Keratinocyte (primary cell): ENCODE results near the gene ZNF441. TPM values are rescaled to one million over a fixed set of nuclear protein-coding genes. Genes with fewer than 3 reads are reported as not detected.

Source experiments
- DNase-seq: peaks from one replicate; pipeline ENCODE4 v3.0.0-alpha.2; 2011; ENCODE audit warnings: low read depth, missing footprints, low spot score
- FAIRE-seq: peaks from 2 replicates; lab custom pipeline; 2011; peaks lifted over from hg19 to GRCh38; lab: Jason Lieb, UNC
- H2AFZ ChIP-seq: 2 replicates; pipeline ENCODE4 v1.6.0; 2012; ENCODE audit warnings: low read length, control low read depth, inconsistent platforms; ENCODE audit not compliant: control insufficient read depth
- H3K27ac ChIP-seq: 2 replicates; pipeline ENCODE4 v1.5.1; 2011; ENCODE audit warnings: low read length; ENCODE audit not compliant: control insufficient read depth, insufficient read depth
- H3K27me3 ChIP-seq: 3 replicates; pipeline ENCODE4 v1.6.0; 2011; ENCODE audit warnings: low read length; ENCODE audit not compliant: control insufficient read depth, insufficient read depth; ENCODE audit errors: extremely low read depth
- H3K36me3 ChIP-seq, 2 experiments: 2 replicates in 1 of 2; 3 replicates in 1 of 2; pipeline ENCODE4 v1.5.1; 2011; ENCODE audit warnings: low read length in 2 of 2, mild to moderate bottlenecking in 1 of 2; ENCODE audit not compliant: control insufficient read depth in 2 of 2, insufficient read depth in 2 of 2; ENCODE audit errors: extremely low read depth in 1 of 2
- H3K4me1 ChIP-seq: 3 replicates; pipeline ENCODE4 v1.5.1; 2011; ENCODE audit warnings: low read length; ENCODE audit not compliant: control insufficient read depth, insufficient read depth; ENCODE audit errors: extremely low read depth
- H3K4me2 ChIP-seq: 3 replicates; pipeline ENCODE4 v1.6.0; 2011; ENCODE audit warnings: low read depth, low read length; ENCODE audit not compliant: control insufficient read depth, insufficient read depth; ENCODE audit errors: extremely low read depth
- H3K4me3 ChIP-seq, 3 experiments: fragments of 200-600 bp in 1 of 3; sonication (generic) in 1 of 3; 2 replicates in 2 of 3; 3 replicates in 1 of 3; pipeline ENCODE4 v1.5.1; 2011 to 2016; ENCODE audit warnings: low read length in 3 of 3, mild to moderate bottlenecking in 3 of 3, control low read depth in 2 of 3, inconsistent platforms in 1 of 3, low read depth in 1 of 3, mixed read lengths in 1 of 3, mixed run types in 1 of 3, moderate library complexity in 1 of 3; ENCODE audit not compliant: control insufficient read depth in 2 of 3, insufficient read depth in 2 of 3; ENCODE audit errors: extremely low read depth in 1 of 3
- H3K79me2 ChIP-seq: 2 replicates; pipeline ENCODE4 v1.6.0; 2012; ENCODE audit warnings: low read length; ENCODE audit not compliant: control insufficient read depth, insufficient read depth
- H3K9ac ChIP-seq: 3 replicates; pipeline ENCODE4 v1.6.0; 2011; ENCODE audit warnings: low read length; ENCODE audit not compliant: control insufficient read depth, insufficient read depth; ENCODE audit errors: extremely low read depth
- H3K9me1 ChIP-seq: 3 replicates; pipeline ENCODE4 v1.6.0; 2011; ENCODE audit warnings: low read length; ENCODE audit not compliant: control insufficient read depth, insufficient read depth; ENCODE audit errors: extremely low read depth
- H3K9me3 ChIP-seq: 2 replicates; pipeline ENCODE4 v1.5.1; 2012; ENCODE audit warnings: low read depth, low read length; ENCODE audit not compliant: control insufficient read depth
- H4K20me1 ChIP-seq: 3 replicates; pipeline ENCODE4 v1.6.0; 2011; ENCODE audit warnings: low read length; ENCODE audit not compliant: control insufficient read depth, insufficient read depth; ENCODE audit errors: extremely low read depth
- EZH2 ChIP-seq: IDR thresholded peaks from one replicate; pipeline ENCODE4 v1.6.1; 2012; ENCODE audit warnings: inconsistent platforms, mild to moderate bottlenecking, low read length, moderate library complexity
- dilution Hi-C: fragments of 300-500 bp; cut with MboI; formaldehyde crosslinking; loops from one replicate; pipeline ENCODE4 v1.7.0; 2020; ENCODE audit warnings: low sequenced_read_pairs; ENCODE audit not compliant: extremely low pct_ligation_motif_present
- polyA plus RNA-seq, 5 experiments: library from polyadenylated mRNA; depleted of rRNA in 3 of 5; stranded (reverse) in 3 of 5; stranded (forward) in 1 of 5; unstranded in 1 of 5; fragments of >200 nt; gene quantifications; 1 replicate in 1 of 5; 2 replicates in 3 of 5; 3 replicates in 1 of 5; pipeline versions ENCODE4 v1.2.1 to v1.2.3, GENCODE V29; 2011 to 2012; ENCODE audit warnings: missing spikeins in 2 of 5, low read depth in 1 of 5, low replicate concordance in 1 of 5
- TF ChIP-seq, protein P1 (sequence below), 3 experiments: IDR thresholded peaks in 1 of 3; conservative IDR thresholded peaks in 1 of 3; optimal IDR thresholded peaks in 1 of 3; 2 replicates in 2 of 3; 3 replicates in 1 of 3; pipeline versions ENCODE3 to v1.5.1; 2011; ENCODE audit warnings: low read length in 3 of 3, mild to moderate bottlenecking in 3 of 3, moderate library complexity in 2 of 3, control low read depth in 1 of 3, inconsistent platforms in 1 of 3; ENCODE audit not compliant: insufficient read depth in 2 of 3; ENCODE audit errors: extremely low read depth in 1 of 3

The ZNF441 gene
- polyA plus RNA-seq, 1 donor (not counting 4 experiments of a cell fraction or from before 2014, with no cell fraction given): 3.1 TPM

GRCh38 chr19:11797491-11797890 lies 30.7 kb downstream of the ZNF441 start:
- Histone ChIP-seq H3K4me3 (no peak overlapping the region), H3K27ac (no peak overlapping the region), H4K20me1 (no peaks in the 10 kb centered on the region), H3K36me3 (no peaks in the 10 kb centered on the region), H2AFZ (no peak overlapping the region), H3K9ac (no peak overlapping the region), H3K9me1 (no peaks in the 10 kb centered on the region), H3K9me3 (no peaks in the 10 kb centered on the region), H3K4me2 (peak overlapping the region; percentile 90), H3K4me1 (peaks cover 9% of the 10 kb centered on the region), H3K79me2 (no peaks in the 10 kb centered on the region), H3K27me3 (no peaks in the 10 kb centered on the region)
- FAIRE-seq: peak; percentile 80
- peak; percentile 66 for DNase-seq
- dilution Hi-C loops: no loop called here
- TF ChIP-seq EZH2: no peak
- TF ChIP-seq, protein P1, sequence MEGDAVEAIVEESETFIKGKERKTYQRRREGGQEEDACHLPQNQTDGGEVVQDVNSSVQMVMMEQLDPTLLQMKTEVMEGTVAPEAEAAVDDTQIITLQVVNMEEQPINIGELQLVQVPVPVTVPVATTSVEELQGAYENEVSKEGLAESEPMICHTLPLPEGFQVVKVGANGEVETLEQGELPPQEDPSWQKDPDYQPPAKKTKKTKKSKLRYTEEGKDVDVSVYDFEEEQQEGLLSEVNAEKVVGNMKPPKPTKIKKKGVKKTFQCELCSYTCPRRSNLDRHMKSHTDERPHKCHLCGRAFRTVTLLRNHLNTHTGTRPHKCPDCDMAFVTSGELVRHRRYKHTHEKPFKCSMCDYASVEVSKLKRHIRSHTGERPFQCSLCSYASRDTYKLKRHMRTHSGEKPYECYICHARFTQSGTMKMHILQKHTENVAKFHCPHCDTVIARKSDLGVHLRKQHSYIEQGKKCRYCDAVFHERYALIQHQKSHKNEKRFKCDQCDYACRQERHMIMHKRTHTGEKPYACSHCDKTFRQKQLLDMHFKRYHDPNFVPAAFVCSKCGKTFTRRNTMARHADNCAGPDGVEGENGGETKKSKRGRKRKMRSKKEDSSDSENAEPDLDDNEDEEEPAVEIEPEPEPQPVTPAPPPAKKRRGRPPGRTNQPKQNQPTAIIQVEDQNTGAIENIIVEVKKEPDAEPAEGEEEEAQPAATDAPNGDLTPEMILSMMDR (optimal IDR thresholded peaks at IDR 0.05 in 1 of 3, IDR thresholded peaks at IDR 0.05 in 1 of 3, conservative IDR thresholded peaks at IDR 0.05 in 1 of 3; ENCODE audit: extremely low read depth in 1 of 3, insufficient read depth in 2 of 3, low read length in 3 of 3): peak; percentile 86 to 91 (median 87)

- Histone ChIP-seq H3K9me1 (no peaks in the 10 kb centered on the region), H3K36me3 (no peaks in the 10 kb centered on the region), H3K4me3 (peak within 1 kb of the TSS; percentile 52 to 80 (median 78)), H2AFZ (peak within 1 kb of the TSS; percentile 97), H3K79me2 (no peaks in the 10 kb centered on the region), H3K4me1 (peaks cover 9% of the 10 kb centered on the region), H3K9ac (peak within 1 kb of the TSS; percentile 75), H3K4me2 (peak within 1 kb of the TSS; percentile 90), H3K9me3 (no peaks in the 10 kb centered on the region), H3K27ac (no peak within 1 kb of the TSS), H4K20me1 (no peaks in the 10 kb centered on the region), H3K27me3 (no peaks in the 10 kb centered on the region)
- dilution Hi-C loops: no loop called here
- no peak for TF ChIP-seq EZH2
- TF ChIP-seq, protein P1 (optimal IDR thresholded peaks at IDR 0.05 in 1 of 3, IDR thresholded peaks at IDR 0.05 in 1 of 3, conservative IDR thresholded peaks at IDR 0.05 in 1 of 3; ENCODE audit: extremely low read depth in 1 of 3, insufficient read depth in 2 of 3, low read length in 3 of 3): peak in 2 of 3 experiments; percentile 22 to 25
- no peak for DNase-seq
- FAIRE-seq: peak; percentile 44
Measured at GRCh38 chr19:11798391-11799330, 31.9 kb downstream of the ZNF441 start, which contains the start of gene ZNF491. ZNF491 (plus strand) TSS chr19:11798523; CDS start chr19:11805954, 7,431 bp downstream.
